A673 (cell line): ENCODE data around the gene QRICH2. TPM values are rescaled to one million over a fixed set of nuclear protein-coding genes. Genes with fewer than 3 reads are reported as not detected.

Experiments used
- BruUV-seq: library from RNA; stranded (reverse); fragments of 400-500 nt; replicated peaks from 2 replicates; lab custom pipeline; 2021; lab: Mats Ljungman, UMichigan
- CTCF ChIA-PET: fragments of 300-600 bp; sonication (Branson Sonifier 250); formaldehyde crosslinking; loops from one replicate; lab custom pipeline; 2022; ENCODE audit warnings: antibody characterized with exemption; lab: Charles Lee
- POLR2A ChIA-PET: fragments of 300-600 bp; sonication (Branson Sonifier 250); formaldehyde crosslinking; loops from one replicate; lab custom pipeline; 2022; ENCODE audit warnings: antibody characterized with exemption; ENCODE audit not compliant: low non-redundant PET; lab: Charles Lee
- DNase-seq: peaks from one replicate; pipeline ENCODE4 v3.0.0-alpha.2; 2015; ENCODE audit warnings: low spot score
- H3K27ac ChIP-seq: fragments of 200-600 bp; sonication (generic); 2 replicates; pipeline ENCODE4 v1.5.1; 2016; ENCODE audit warnings: mixed run types, low read depth, mild to moderate bottlenecking, mixed read lengths, antibody characterized with exemption, low read length; ENCODE audit not compliant: poor library complexity, severe bottlenecking
- H3K27me3 ChIP-seq: fragments of 200-600 bp; sonication (generic); replicated peaks from 2 replicates; pipeline ENCODE4 v1.6.1; 2017; ENCODE audit warnings: mixed run types, low read depth, mild to moderate bottlenecking, mixed read lengths, antibody characterized with exemption, low read length; ENCODE audit not compliant: insufficient read depth, poor library complexity
- H3K36me3 ChIP-seq: fragments of 200-600 bp; sonication (generic); 2 replicates; pipeline ENCODE4 v1.6.1; 2016; ENCODE audit warnings: mixed run types, mild to moderate bottlenecking, mixed read lengths, antibody characterized with exemption, low read length; ENCODE audit not compliant: insufficient read depth, poor library complexity, severe bottlenecking
- H3K4me1 ChIP-seq: fragments of 200-600 bp; sonication (generic); 2 replicates; pipeline ENCODE4 v1.6.1; 2017; ENCODE audit warnings: mixed run types, mild to moderate bottlenecking, mixed read lengths, antibody characterized with exemption, low read length; ENCODE audit not compliant: insufficient read depth, poor library complexity, severe bottlenecking
- H3K4me3 ChIP-seq: fragments of 200-600 bp; sonication (generic); 2 replicates; pipeline ENCODE4 v1.5.1; 2016; ENCODE audit warnings: low read depth, mixed run types, mild to moderate bottlenecking, mixed read lengths, low read length; ENCODE audit not compliant: poor library complexity, severe bottlenecking
- H3K9me3 ChIP-seq: fragments of 200-600 bp; sonication (generic); 2 replicates; pipeline ENCODE4 v1.6.1; 2016; ENCODE audit warnings: mixed run types, low read depth, mild to moderate bottlenecking, mixed read lengths, antibody characterized with exemption, low read length; ENCODE audit not compliant: poor library complexity, severe bottlenecking
- EZH2 ChIP-seq: fragments of 200-600 bp; sonication (generic); IDR thresholded peaks from 2 replicates; pipeline ENCODE4 v1.6.1; 2017; ENCODE audit warnings: borderline replicate concordance, low read depth, mild to moderate bottlenecking, mixed read lengths, antibody characterized with exemption, low read length; ENCODE audit not compliant: poor library complexity, severe bottlenecking
- intact Hi-C: fragments of 100-400 bp; cut with micrococcal nuclease; formaldehyde crosslinking; loops from one replicate; pipeline ENCODE4 v1.10.0; 2022; ENCODE audit not compliant: unreplicated experiment
- total RNA-seq: library from RNA; stranded (reverse); gene quantifications from 2 replicates; pipeline ENCODE4 v1.2.3, GENCODE V29; 2021
- TF ChIP-seq, protein P1 (sequence below): fragments of 300-800, 200-600 bp; sonication (generic); conservative IDR thresholded peaks from 2 replicates; pipeline ENCODE4 v1.5.1; 2017; ENCODE audit warnings: low read depth, mild to moderate bottlenecking, antibody characterized with exemption, low read length, moderate library complexity, mixed read lengths

Gene QRICH2
- total RNA-seq, 1 experiment from 2014 or later = 4.3 TPM

- Histone ChIP-seq H3K36me3 (peaks cover 5% of the 10 kb centered on the region), H3K4me1 (no peaks in the 10 kb centered on the region), H3K27me3 (no peaks in the 10 kb centered on the region), H3K27ac (no peak overlapping the region), H3K9me3 (no peaks in the 10 kb centered on the region), H3K4me3 (no peak overlapping the region)
- intact Hi-C loops = no loop called here
- ChIA-PET CTCF (no interaction called here), POLR2A (no interaction called here)
- no peak for TF ChIP-seq EZH2
- TF ChIP-seq, protein P1, sequence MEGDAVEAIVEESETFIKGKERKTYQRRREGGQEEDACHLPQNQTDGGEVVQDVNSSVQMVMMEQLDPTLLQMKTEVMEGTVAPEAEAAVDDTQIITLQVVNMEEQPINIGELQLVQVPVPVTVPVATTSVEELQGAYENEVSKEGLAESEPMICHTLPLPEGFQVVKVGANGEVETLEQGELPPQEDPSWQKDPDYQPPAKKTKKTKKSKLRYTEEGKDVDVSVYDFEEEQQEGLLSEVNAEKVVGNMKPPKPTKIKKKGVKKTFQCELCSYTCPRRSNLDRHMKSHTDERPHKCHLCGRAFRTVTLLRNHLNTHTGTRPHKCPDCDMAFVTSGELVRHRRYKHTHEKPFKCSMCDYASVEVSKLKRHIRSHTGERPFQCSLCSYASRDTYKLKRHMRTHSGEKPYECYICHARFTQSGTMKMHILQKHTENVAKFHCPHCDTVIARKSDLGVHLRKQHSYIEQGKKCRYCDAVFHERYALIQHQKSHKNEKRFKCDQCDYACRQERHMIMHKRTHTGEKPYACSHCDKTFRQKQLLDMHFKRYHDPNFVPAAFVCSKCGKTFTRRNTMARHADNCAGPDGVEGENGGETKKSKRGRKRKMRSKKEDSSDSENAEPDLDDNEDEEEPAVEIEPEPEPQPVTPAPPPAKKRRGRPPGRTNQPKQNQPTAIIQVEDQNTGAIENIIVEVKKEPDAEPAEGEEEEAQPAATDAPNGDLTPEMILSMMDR = no peak
- DNase-seq = no peak
- BruUV-seq = no TSS peak
Measured at GRCh38 chr17:76275382-76276068, 32.6 kb downstream of the QRICH2 start.

- ChIA-PET CTCF (interaction anchor here (0.5 to 0.6 kb wide), 2 partner anchors 153 to 1220 kb away, joined by 4 to 7 read pairs; no protein-coding TSS in a partner anchor), POLR2A (no interaction called here)
- peaks cover under 1% of the 10 kb centered on the region for H3K4me1 ChIP-seq
- H3K4me3 ChIP-seq = no peak overlapping the region
- H3K27ac ChIP-seq = no peak overlapping the region
- no peaks in the 10 kb centered on the region for H3K27me3 ChIP-seq
- no TSS peak for BruUV-seq
- DNase-seq = no peak
- H3K36me3 ChIP-seq = peaks cover 5% of the 10 kb centered on the region
- intact Hi-C loops = no loop called here
- TF ChIP-seq, protein P1 = no peak
- TF ChIP-seq EZH2 = no peak
- H3K9me3 ChIP-seq = no peaks in the 10 kb centered on the region
Measured at GRCh38 chr17:76274112-76274956, 33.7 kb downstream of the QRICH2 start.

DNA sequence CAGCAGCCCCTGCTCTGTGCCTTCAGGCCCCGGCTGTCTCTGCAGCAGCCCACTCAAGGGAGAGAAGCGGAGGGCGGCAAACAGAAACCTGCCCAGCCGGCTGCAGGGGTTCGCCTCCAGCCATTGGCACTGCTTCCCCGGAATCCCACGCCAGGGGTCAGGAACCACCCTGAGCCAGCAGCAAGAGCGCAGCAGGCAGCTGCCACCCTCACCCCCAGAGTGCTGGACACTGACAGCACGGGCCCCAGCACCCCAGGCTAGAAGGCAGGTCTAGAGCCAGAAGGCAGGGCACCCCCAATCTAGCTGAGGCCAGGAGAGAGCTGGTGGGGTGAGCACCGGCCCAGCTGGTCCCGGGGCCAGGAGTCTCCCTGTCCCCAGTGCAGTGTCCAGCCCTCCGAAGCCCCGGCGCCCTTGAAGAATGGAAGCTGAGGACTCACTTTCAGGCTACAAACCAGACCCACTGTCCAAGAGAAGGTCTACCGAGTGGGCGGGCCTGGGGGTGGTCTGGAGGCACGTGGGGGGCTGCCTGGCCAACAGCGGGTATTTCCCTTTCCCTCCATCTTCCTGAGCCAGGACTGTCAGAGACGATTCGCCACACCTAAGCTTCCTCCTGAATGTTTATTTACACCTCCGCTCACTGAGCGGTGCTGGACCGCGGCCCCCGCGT lies 34.5 kb downstream of the QRICH2 start:
- no TSS peak for BruUV-seq
- Histone ChIP-seq H3K4me1 (peaks cover 8% of the 10 kb centered on the region), H3K27me3 (no peaks in the 10 kb centered on the region), H3K4me3 (no peak overlapping the region), H3K9me3 (no peaks in the 10 kb centered on the region), H3K27ac (no peak overlapping the region), H3K36me3 (peaks cover 5% of the 10 kb centered on the region)
- TF ChIP-seq EZH2 = no peak
- TF ChIP-seq, protein P1 = no peak
- ChIA-PET POLR2A (no interaction called here), CTCF (interaction anchor here (0.6 kb wide), 1 partner anchor 153 kb away, joined by 7 read pairs; no protein-coding TSS in a partner anchor)
- intact Hi-C loops = no loop called here
- DNase-seq = no peak
